Caco-2 (cell line): ENCODE measurements around the gene ATG7. TPM values are rescaled to one million over a fixed set of nuclear protein-coding genes. Genes with fewer than 3 reads are reported as not detected.
"Not testable (repeated sequence)": the region's sequence is repeated elsewhere in the genome, so short reads cannot be mapped to it uniquely, and the experiment has no call there.

Experiments
- BruUV-seq: library from RNA; stranded (reverse); fragments of 400-500 nt; replicated peaks from 2 replicates; lab custom pipeline; 2021; lab: Mats Ljungman, UMichigan
- CTCF ChIA-PET: fragments of 300-600 bp; sonication (Branson Sonifier 250); formaldehyde crosslinking; loops from one replicate; lab custom pipeline; 2022; ENCODE audit warnings: antibody characterized with exemption; lab: Charles Lee
- POLR2A ChIA-PET: fragments of 300-600 bp; sonication (Branson Sonifier 250); formaldehyde crosslinking; loops from one replicate; lab custom pipeline; 2022; ENCODE audit warnings: antibody characterized with exemption; lab: Charles Lee
- DNase-seq, 2 experiments: peaks; one replicate each; pipeline versions ENCODE4 v3.0.0 to v3.0.0-alpha.2; 2020 to 2022
- H3K27me3 ChIP-seq: replicated peaks from 2 replicates; pipeline ENCODE4 v1.6.0; 2011; ENCODE audit warnings: low read length; ENCODE audit not compliant: control insufficient read depth, insufficient read depth
- H3K36me3 ChIP-seq: 2 replicates; pipeline ENCODE4 v1.5.1; 2011; ENCODE audit warnings: low read length; ENCODE audit not compliant: control insufficient read depth, insufficient read depth
- H3K4me1 ChIP-seq: fragments of 250-450 bp; sonication (Bioruptor Pico); 2 replicates; pipeline ENCODE4 v1.5.1; 2020; ENCODE audit warnings: mild to moderate bottlenecking
- H3K4me3 ChIP-seq: 2 replicates; pipeline ENCODE4 v1.5.1; 2011; ENCODE audit warnings: low read depth, mild to moderate bottlenecking, control low read depth, low read length
- H3K9me3 ChIP-seq: fragments of 250-450 bp; sonication (Bioruptor Pico); 2 replicates; pipeline ENCODE4 v1.5.1; 2020; ENCODE audit warnings: mild to moderate bottlenecking, moderate library complexity
- H3K27ac Mint-ChIP-seq: one replicate; pipeline ENCODE4 v1.8.0; 2022; ENCODE audit warnings: mixed read lengths; ENCODE audit not compliant: unreplicated experiment
- H3K27me3 Mint-ChIP-seq: one replicate; pipeline ENCODE4 v1.8.0; 2022; ENCODE audit warnings: mixed read lengths; ENCODE audit not compliant: insufficient read depth, unreplicated experiment
- H3K36me3 Mint-ChIP-seq: one replicate; pipeline ENCODE4 v1.8.0; 2022; ENCODE audit warnings: mild to moderate bottlenecking, mixed read lengths; ENCODE audit not compliant: insufficient read depth, unreplicated experiment
- H3K4me1 Mint-ChIP-seq: one replicate; pipeline ENCODE4 v1.8.0; 2022; ENCODE audit warnings: low read depth, mixed read lengths; ENCODE audit not compliant: unreplicated experiment
- H3K4me3 Mint-ChIP-seq: one replicate; pipeline ENCODE4 v1.8.0; 2022; ENCODE audit warnings: mild to moderate bottlenecking, moderate library complexity, mixed read lengths; ENCODE audit not compliant: unreplicated experiment
- H3K9me3 Mint-ChIP-seq: one replicate; pipeline ENCODE4 v1.8.0; 2022; ENCODE audit warnings: mixed read lengths; ENCODE audit not compliant: unreplicated experiment
- CTCF ChIP-seq, 2 experiments: fragments of 200-600 bp in 1 of 2; IDR thresholded peaks; 1 replicate in 1 of 2; 2 replicates in 1 of 2; pipeline versions ENCODE4 v1.5.1 to v1.8.0; 2011 to 2022; ENCODE audit warnings: antibody characterized with exemption in 1 of 2, control low read depth in 1 of 2, inconsistent platforms in 1 of 2, low read depth in 1 of 2, low read length in 1 of 2, mild to moderate bottlenecking in 1 of 2, moderate library complexity in 1 of 2; ENCODE audit not compliant: insufficient read depth in 1 of 2, severe bottlenecking in 1 of 2, unreplicated experiment in 1 of 2
- intact Hi-C: fragments of 100-400 bp; cut with micrococcal nuclease; formaldehyde crosslinking; loops from one replicate; pipeline ENCODE4 v1.10.0; 2022; ENCODE audit not compliant: unreplicated experiment
- total RNA-seq: library from RNA; stranded (reverse); gene quantifications from 2 replicates; pipeline ENCODE4 v1.2.3, GENCODE V29; 2022

Gene ATG7
- total RNA-seq, 1 experiment from 2014 or later = 24.4 TPM

DNA sequence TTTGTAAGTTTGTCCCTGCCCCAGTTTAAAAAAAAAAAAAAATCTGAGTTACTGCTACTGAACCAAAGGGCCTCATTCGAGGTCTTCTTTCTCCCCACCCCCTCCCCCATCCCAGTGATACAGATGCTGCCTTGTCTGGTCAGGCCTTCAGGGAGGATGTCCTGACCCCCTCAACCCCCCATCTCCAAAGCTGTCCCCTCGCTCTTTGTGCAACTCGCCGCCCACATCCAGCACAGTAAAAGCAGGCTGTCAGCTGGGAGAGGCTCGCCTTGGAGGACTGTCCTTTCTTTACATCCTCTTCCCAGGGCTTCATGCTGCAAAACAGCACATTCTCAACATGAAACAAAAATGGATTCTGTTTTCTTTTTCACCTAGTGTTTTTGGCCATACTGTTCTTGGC is 238.2 kb downstream of the ATG7 start:
- BruUV-seq = no TSS peak
- Mint-ChIP-seq H3K27ac (no peak overlapping the region), H3K9me3 (no peaks in the 10 kb centered on the region), H3K36me3 (no peaks in the 10 kb centered on the region), H3K4me3 (no peak overlapping the region), H3K4me1 (no peaks in the 10 kb centered on the region), H3K27me3 (no peaks in the 10 kb centered on the region)
- Histone ChIP-seq H3K36me3 (no peaks in the 10 kb centered on the region), H3K27me3 (no peaks in the 10 kb centered on the region), H3K9me3 (no peaks in the 10 kb centered on the region), H3K4me1 (no peaks in the 10 kb centered on the region), H3K4me3 (no peak overlapping the region)
- TF ChIP-seq CTCF (IDR thresholded peaks at IDR 0.05; ENCODE audit: insufficient read depth in 1 of 2, low read depth in 1 of 2, low read length in 1 of 2, severe bottlenecking in 1 of 2, unreplicated experiment in 1 of 2) = no peak
- POLR2A ChIA-PET = no interaction called here
- CTCF ChIA-PET = no interaction called here
- no peak for DNase-seq
- intact Hi-C loops = no loop called here

DNA sequence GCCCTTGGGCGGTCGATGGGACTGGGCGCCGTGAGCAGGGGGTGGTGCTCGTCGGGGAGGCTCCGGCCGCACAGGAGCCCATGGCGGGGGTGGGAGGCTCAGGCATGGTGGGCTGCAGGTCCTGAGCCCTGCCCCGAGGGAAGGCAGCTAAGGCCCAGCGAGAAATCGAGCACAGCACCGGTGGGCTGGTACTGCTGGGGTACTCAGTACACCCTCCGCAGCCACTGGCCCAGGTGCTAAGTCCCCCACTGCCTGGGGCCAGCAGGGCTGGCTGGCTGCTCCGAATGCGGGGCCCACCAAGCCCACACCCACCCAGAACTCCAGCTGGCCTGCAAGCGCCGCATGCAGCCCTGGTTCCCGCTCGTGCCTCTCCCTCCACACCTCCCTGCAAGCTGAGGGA is 239.4 kb downstream of the ATG7 start:
- H3K4me3 Mint-ChIP-seq, BruUV-seq, H3K4me1 ChIP-seq, POLR2A ChIA-PET, H3K4me1 Mint-ChIP-seq, H3K27me3 Mint-ChIP-seq, H3K9me3 ChIP-seq, CTCF ChIA-PET, H3K9me3 Mint-ChIP-seq, H3K27me3 ChIP-seq, H3K4me3 ChIP-seq, intact Hi-C loops, H3K27ac Mint-ChIP-seq, H3K36me3 Mint-ChIP-seq, H3K36me3 ChIP-seq, DNase-seq: not testable (repeated sequence)

- H3K27me3 Mint-ChIP-seq, H3K36me3 Mint-ChIP-seq, H3K4me1 Mint-ChIP-seq, H3K9me3 ChIP-seq, CTCF ChIA-PET, H3K27me3 ChIP-seq, H3K27ac Mint-ChIP-seq, POLR2A ChIA-PET, DNase-seq, intact Hi-C loops, H3K4me1 ChIP-seq, H3K4me3 ChIP-seq, H3K9me3 Mint-ChIP-seq, BruUV-seq, H3K36me3 ChIP-seq, H3K4me3 Mint-ChIP-seq: not testable (repeated sequence)
These were observed 241.1 kb downstream of the ATG7 start for GRCh38 chr3:11513125-11513816.

GRCh38 chr3:11513817-11514135 is 241.6 kb downstream of the ATG7 start:
- Mint-ChIP-seq H3K4me3 (no peak overlapping the region), H3K36me3 (no peaks in the 10 kb centered on the region), H3K27ac (no peak overlapping the region), H3K9me3 (no peaks in the 10 kb centered on the region), H3K27me3 (no peaks in the 10 kb centered on the region), H3K4me1 (peaks cover 8% of the 10 kb centered on the region)
- no peak for DNase-seq
- ChIA-PET CTCF (no interaction called here), POLR2A (no interaction called here)
- Histone ChIP-seq H3K36me3 (no peaks in the 10 kb centered on the region), H3K4me1 (no peaks in the 10 kb centered on the region), H3K27me3 (no peaks in the 10 kb centered on the region), H3K9me3 (no peaks in the 10 kb centered on the region), H3K4me3 (no peak overlapping the region)
- TF ChIP-seq CTCF (IDR thresholded peaks at IDR 0.05; ENCODE audit: insufficient read depth in 1 of 2, low read depth in 1 of 2, low read length in 1 of 2, severe bottlenecking in 1 of 2, unreplicated experiment in 1 of 2) = no peak
- intact Hi-C loops = no loop called here
- BruUV-seq = no TSS peak
